ENCODE data around the gene RPL37. TPM values are rescaled to one million over a fixed set of nuclear protein-coding genes. Genes with fewer than 3 reads are reported as not detected.
"Not testable (repeated sequence)": the region's sequence is repeated elsewhere in the genome, so short reads cannot be mapped to it uniquely, and the experiment has no call there.

RPL37 gene
- total RNA-seq, 6 experiments from 2014 or later: 36.5 to 472 (median 400) TPM

DNA sequence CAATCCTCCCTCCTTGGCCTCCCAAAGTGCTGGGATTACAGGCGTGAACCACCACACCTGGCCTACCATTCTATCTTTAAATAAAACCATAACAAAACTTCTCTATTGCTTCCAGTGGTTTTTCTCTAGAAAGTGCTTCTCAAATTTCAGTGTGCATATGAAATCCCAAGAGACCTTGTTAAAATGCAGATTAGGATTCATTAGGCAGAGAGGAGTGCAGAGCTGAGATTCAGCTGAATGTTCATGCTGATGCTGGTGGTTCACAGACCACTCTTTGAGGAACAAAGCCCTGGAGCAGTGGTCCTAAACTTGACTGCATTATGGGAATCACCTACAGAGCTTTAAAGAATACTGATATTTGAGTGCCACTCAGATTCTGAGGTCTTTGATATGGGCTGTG lies 34.4 kb upstream of the RPL37 start:
- intact Hi-C loops (cut with DNase I): no loop called here
- Histone ChIP-seq H3K27ac (no peak overlapping the region), H3K4me1 (no peaks in the 10 kb centered on the region), H3K9me3 (peaks cover 0 to 2% (median 0%) of the 10 kb centered on the region in 4 donors), H3K4me3 (no peak overlapping the region), H3K27me3 (no peaks in the 10 kb centered on the region), H3K36me3 (no peaks in the 10 kb centered on the region)
- TF ChIP-seq POLR2A (IDR thresholded peaks at IDR 0.05): no peak
- TF ChIP-seq, protein P1, sequence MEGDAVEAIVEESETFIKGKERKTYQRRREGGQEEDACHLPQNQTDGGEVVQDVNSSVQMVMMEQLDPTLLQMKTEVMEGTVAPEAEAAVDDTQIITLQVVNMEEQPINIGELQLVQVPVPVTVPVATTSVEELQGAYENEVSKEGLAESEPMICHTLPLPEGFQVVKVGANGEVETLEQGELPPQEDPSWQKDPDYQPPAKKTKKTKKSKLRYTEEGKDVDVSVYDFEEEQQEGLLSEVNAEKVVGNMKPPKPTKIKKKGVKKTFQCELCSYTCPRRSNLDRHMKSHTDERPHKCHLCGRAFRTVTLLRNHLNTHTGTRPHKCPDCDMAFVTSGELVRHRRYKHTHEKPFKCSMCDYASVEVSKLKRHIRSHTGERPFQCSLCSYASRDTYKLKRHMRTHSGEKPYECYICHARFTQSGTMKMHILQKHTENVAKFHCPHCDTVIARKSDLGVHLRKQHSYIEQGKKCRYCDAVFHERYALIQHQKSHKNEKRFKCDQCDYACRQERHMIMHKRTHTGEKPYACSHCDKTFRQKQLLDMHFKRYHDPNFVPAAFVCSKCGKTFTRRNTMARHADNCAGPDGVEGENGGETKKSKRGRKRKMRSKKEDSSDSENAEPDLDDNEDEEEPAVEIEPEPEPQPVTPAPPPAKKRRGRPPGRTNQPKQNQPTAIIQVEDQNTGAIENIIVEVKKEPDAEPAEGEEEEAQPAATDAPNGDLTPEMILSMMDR (IDR thresholded peaks at IDR 0.05): no peak
- ATAC-seq (no peak), DNase-seq (no peak)
- WGBS (ENCODE audit: insufficient coverage, low coverage, low lambda C conversion rate, missing lambda C conversion rate): 82% methylated on average over 1 of the region's 1 CpG

DNA sequence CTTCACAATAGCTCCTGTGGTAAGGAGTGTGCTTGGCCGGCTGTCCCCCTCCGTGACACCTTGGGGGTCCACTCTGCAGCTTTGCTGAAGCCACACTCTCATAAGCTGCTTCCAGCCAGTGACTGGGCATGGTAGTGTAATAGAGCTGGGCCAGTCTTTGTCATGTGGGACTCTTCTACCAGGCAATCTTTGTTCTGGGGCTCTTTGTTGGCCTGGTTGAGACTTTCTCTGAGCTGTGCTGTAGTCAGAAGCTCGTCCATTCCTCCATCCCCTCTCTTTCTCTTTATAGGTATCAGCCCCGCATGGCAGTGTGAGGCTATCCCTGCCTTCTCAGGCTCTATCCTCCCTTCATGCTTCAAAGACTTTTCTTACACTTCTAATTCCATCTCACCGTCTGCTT lies 31.8 kb upstream of the RPL37 start:
- 63% methylated on average over 4 of the region's 5 CpGs for WGBS (ENCODE audit: insufficient coverage, low coverage, low lambda C conversion rate, missing lambda C conversion rate)

DNA sequence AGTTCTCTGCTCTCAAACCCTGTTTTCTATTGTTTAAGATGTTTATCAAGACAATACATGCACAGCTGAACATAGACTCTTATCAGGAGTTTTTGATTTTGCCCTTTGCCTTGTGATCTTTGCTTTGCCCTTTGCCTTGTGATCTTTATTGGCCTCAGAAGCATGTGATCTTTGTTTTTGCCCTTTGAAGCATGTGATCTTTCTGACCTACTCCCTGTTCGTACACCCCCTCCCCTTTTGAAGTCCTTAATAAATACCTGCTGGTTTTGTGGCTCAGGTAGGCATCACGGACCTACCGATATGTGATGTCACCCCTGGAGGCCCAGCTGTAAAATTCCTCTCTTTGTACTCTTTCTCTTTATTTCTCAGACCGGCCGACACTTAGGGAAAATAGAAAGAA lies 30.0 kb upstream of the RPL37 start:
- intact Hi-C loops (cut with DNase I); ATAC-seq: not testable (repeated sequence)

More for the DNA sequence above, 31.8 kb upstream of the RPL37 start:
- no peaks in the 10 kb centered on the region for H3K36me3 ChIP-seq
- intact Hi-C loops (cut with DNase I): no loop called here
- no peak for TF ChIP-seq POLR2A (IDR thresholded peaks at IDR 0.05)
- TF ChIP-seq, protein P1 (IDR thresholded peaks at IDR 0.05): no peak
- no peak overlapping the region for H3K4me3 ChIP-seq
- DNase-seq (no peak), ATAC-seq (no peak)
- no peaks in the 10 kb centered on the region for H3K4me1 ChIP-seq
- no peaks in the 10 kb centered on the region for H3K27me3 ChIP-seq
- H3K9me3 ChIP-seq: peaks cover 0 to 2% (median 0%) of the 10 kb centered on the region in 4 donors
- no peak overlapping the region for H3K27ac ChIP-seq

DNA sequence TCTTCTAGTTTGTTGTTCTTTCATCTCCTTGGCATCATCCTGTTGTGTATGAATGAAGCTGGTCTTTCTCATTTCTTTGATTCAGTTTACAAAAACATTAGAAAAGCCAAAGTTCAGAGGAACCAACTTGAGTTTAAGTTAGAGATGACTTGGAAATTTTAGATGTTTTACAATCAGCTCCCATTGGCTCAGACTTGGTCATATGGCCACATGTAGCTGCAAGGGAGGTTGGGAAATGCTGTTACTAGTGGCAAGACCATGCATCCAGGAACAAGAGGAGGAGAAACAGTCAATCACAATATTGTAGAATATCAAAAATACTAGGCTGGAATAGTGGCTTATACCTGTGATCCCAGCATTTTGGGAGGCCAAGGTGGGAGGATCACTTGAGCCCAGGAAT lies 25.7 kb upstream of the RPL37 start:
- H3K9me3 ChIP-seq: no peaks in the 10 kb centered on the region
- H3K4me1 ChIP-seq: no peaks in the 10 kb centered on the region
- intact Hi-C loops (cut with DNase I): no loop called here
- H3K36me3 ChIP-seq: no peaks in the 10 kb centered on the region
- no peak for ATAC-seq
- TF ChIP-seq POLR2A (IDR thresholded peaks at IDR 0.05): no peak
- TF ChIP-seq, protein P1 (IDR thresholded peaks at IDR 0.05): no peak
- H3K27me3 ChIP-seq: no peaks in the 10 kb centered on the region
- H3K27ac ChIP-seq: no peak overlapping the region
- no peak overlapping the region for H3K4me3 ChIP-seq
- DNase-seq: no peak

More for the DNA sequence above, 30.0 kb upstream of the RPL37 start:
- not testable (repeated sequence) for H3K36me3 ChIP-seq, H3K4me3 ChIP-seq, H3K27me3 ChIP-seq, H3K9me3 ChIP-seq, H3K4me1 ChIP-seq, H3K27ac ChIP-seq, DNase-seq
- WGBS (ENCODE audit: insufficient coverage, low coverage, low lambda C conversion rate, missing lambda C conversion rate): 69% methylated on average over 5 of the region's 5 CpGs

DNA sequence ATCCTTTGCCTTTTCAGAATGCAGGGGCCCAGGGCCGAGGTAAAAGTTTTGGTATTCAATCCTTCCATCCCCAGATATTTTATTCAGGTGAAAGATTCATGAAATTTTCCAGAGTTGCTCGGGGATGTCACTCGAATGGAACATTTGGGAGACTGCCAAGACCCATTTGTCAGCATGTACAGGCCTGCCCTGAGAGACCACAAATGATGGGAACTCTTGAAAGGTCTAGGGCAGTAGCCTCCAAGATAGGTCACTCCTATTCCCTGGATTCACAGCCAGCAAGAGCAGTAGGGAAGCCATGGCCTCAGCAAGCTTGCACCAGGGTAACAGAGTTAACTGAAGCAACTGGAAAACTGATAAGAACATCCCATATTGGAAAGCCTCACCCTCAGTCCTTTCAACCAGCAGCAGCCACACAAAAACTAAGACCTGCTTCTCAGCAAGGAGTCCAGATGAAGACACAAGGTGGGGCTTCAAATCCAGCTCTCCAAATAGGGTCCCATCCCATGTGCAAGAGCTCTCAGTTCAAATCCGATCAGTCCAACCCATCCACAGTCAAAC lies 18.7 kb upstream of the RPL37 start:
- TF ChIP-seq, protein P1 (IDR thresholded peaks at IDR 0.05): no peak
- no peak for TF ChIP-seq POLR2A (IDR thresholded peaks at IDR 0.05)
- no peak overlapping the region for H3K4me3 ChIP-seq
- intact Hi-C loops (cut with DNase I): no loop called here
- H3K36me3 ChIP-seq: peaks cover 0 to 2% (median 0%) of the 10 kb centered on the region in 4 donors
- H3K9me3 ChIP-seq: no peaks in the 10 kb centered on the region
- DNase-seq: no peak
- H3K27me3 ChIP-seq: no peaks in the 10 kb centered on the region
- no peak overlapping the region for H3K27ac ChIP-seq
- WGBS (ENCODE audit: insufficient coverage, low coverage, low lambda C conversion rate, missing lambda C conversion rate): 61% methylated on average over 3 of the region's 4 CpGs
- ATAC-seq: no peak
- no peaks in the 10 kb centered on the region for H3K4me1 ChIP-seq

Measured in right lobe of liver (tissue), 6 donors.